GM23338 (cell line): ENCODE measurements around the gene TANGO6. TPM values are rescaled to one million over a fixed set of nuclear protein-coding genes. Genes with fewer than 3 reads are reported as not detected.

Experiments
- ATAC-seq: fragments of 200-7000 bp; cut with Tn5 transposase; 3 replicates; pipeline ENCODE4 v1.9.1; 2020
- DNase-seq: peaks from one replicate; pipeline ENCODE4 v3.0.0-alpha.2; 2015; ENCODE audit warnings: low spot score
- H2AFZ ChIP-seq: fragments of 200-600 bp; sonication (generic); 2 replicates; pipeline ENCODE4 v1.8.0; 2016; ENCODE audit warnings: antibody characterized with exemption, mild to moderate bottlenecking, moderate library complexity
- H3F3A ChIP-seq: fragments of 200-600 bp; sonication (generic); replicated peaks from 2 replicates; pipeline ENCODE4 v1.8.0; 2017; ENCODE audit warnings: antibody characterized with exemption, mixed run types, low read depth
- H3K27ac ChIP-seq: fragments of 200-600 bp; sonication (generic); 2 replicates; pipeline ENCODE4 v1.6.1; 2016; ENCODE audit warnings: low read depth
- H3K27me3 ChIP-seq: fragments of 200-600 bp; sonication (generic); 2 replicates; pipeline ENCODE4 v1.8.0; 2016; ENCODE audit warnings: mild to moderate bottlenecking, mixed run types, moderate library complexity; ENCODE audit not compliant: insufficient read depth
- H3K36me3 ChIP-seq: fragments of 200-600 bp; sonication (generic); 2 replicates; pipeline ENCODE4 v1.8.0; 2016; ENCODE audit warnings: mild to moderate bottlenecking; ENCODE audit not compliant: insufficient read depth
- H3K4me1 ChIP-seq: fragments of 200-600 bp; sonication (generic); 2 replicates; pipeline ENCODE4 v1.8.0; 2016; ENCODE audit warnings: mild to moderate bottlenecking, moderate library complexity; ENCODE audit not compliant: insufficient read depth
- H3K4me2 ChIP-seq: fragments of 200-600 bp; sonication (generic); 2 replicates; pipeline ENCODE4 v1.7.1; 2017; ENCODE audit warnings: mixed run types
- H3K4me3 ChIP-seq: fragments of 200-600 bp; sonication (generic); 2 replicates; pipeline ENCODE4 v1.6.1; 2016; ENCODE audit warnings: mixed run types
- H3K79me2 ChIP-seq: fragments of 200-600 bp; sonication (generic); replicated peaks from 2 replicates; pipeline ENCODE4 v1.8.0; 2017; ENCODE audit warnings: mild to moderate bottlenecking; ENCODE audit not compliant: insufficient read depth
- H3K9me2 ChIP-seq: fragments of 200-600 bp; sonication (generic); 2 replicates; pipeline ENCODE4 v1.8.0; 2017; ENCODE audit not compliant: insufficient read depth
- H4K20me1 ChIP-seq: fragments of 200-600 bp; sonication (generic); replicated peaks from 2 replicates; pipeline ENCODE4 v1.8.0; 2017; ENCODE audit warnings: mild to moderate bottlenecking; ENCODE audit not compliant: insufficient read depth
- H3K27ac Mint-ChIP-seq: 2 replicates; pipeline ENCODE4 v1.8.0; 2020; ENCODE audit warnings: inconsistent platforms, mild to moderate bottlenecking, moderate library complexity, mixed read lengths
- H3K27me3 Mint-ChIP-seq: 3 replicates; pipeline ENCODE4 v1.8.0; 2022; ENCODE audit warnings: low read depth, mild to moderate bottlenecking, moderate library complexity, mixed read lengths, inconsistent platforms; ENCODE audit not compliant: insufficient read depth, poor library complexity
- H3K36me3 Mint-ChIP-seq: 3 replicates; pipeline ENCODE4 v1.8.0; 2021; ENCODE audit warnings: low read depth, mild to moderate bottlenecking, inconsistent platforms, moderate library complexity, mixed read lengths
- H3K4me1 Mint-ChIP-seq: 3 replicates; pipeline ENCODE4 v1.8.0; 2020; ENCODE audit warnings: mild to moderate bottlenecking, inconsistent platforms, mixed read lengths
- H3K4me3 Mint-ChIP-seq: 3 replicates; pipeline ENCODE4 v1.8.0; 2021; ENCODE audit warnings: moderate library complexity, mild to moderate bottlenecking, inconsistent platforms, mixed read lengths
- H3K9me3 Mint-ChIP-seq: 3 replicates; pipeline ENCODE4 v1.8.0; 2020; ENCODE audit warnings: moderate library complexity, mild to moderate bottlenecking, inconsistent platforms, mixed read lengths
- CREB1 ChIP-seq: fragments of 250-450 bp; sonication (Bioruptor Pico); IDR thresholded peaks from 2 replicates; pipeline ENCODE4 v1.5.0; 2020; ENCODE audit warnings: low read depth, mild to moderate bottlenecking, moderate library complexity
- POLR2AphosphoS5 ChIP-seq: IDR thresholded peaks from 2 replicates; pipeline ENCODE4 v1.6.1; 2016; ENCODE audit warnings: antibody characterized with exemption, low read depth
- polyA plus RNA-seq: library from polyadenylated mRNA; unstranded; fragments of >200 nt; fragmentation: Nextera tagmentation; extraction: Ambion mirVana; gene quantifications from 2 replicates; pipeline ENCODE4 v1.2.1, GENCODE V29; 2016
- total RNA-seq: library from RNA; depleted of rRNA; stranded (reverse); fragments of >200 nt; shearing (Covaris generic); gene quantifications from 2 replicates; pipeline ENCODE4 v1.2.3, GENCODE V29; 2014
- TF ChIP-seq, protein P1 (sequence below): IDR thresholded peaks from 2 replicates; pipeline ENCODE4 v1.6.1; 2016; ENCODE audit warnings: antibody characterized with exemption
- TF ChIP-seq, protein P2 (sequence below), 2 experiments: fragments of 200-600 bp in 1 of 2; sonication (generic) in 1 of 2; conservative IDR thresholded peaks; 2 replicates each; pipeline versions ENCODE4 v1.5.1 to v1.6.1; 2016 to 2017; ENCODE audit warnings: antibody characterized with exemption in 2 of 2, low read depth in 2 of 2, mild to moderate bottlenecking in 2 of 2, moderate library complexity in 1 of 2

The TANGO6 gene
- total and polyA plus RNA-seq, 2 experiments from 2014 or later, result 7.2 to 23.2 TPM

DNA sequence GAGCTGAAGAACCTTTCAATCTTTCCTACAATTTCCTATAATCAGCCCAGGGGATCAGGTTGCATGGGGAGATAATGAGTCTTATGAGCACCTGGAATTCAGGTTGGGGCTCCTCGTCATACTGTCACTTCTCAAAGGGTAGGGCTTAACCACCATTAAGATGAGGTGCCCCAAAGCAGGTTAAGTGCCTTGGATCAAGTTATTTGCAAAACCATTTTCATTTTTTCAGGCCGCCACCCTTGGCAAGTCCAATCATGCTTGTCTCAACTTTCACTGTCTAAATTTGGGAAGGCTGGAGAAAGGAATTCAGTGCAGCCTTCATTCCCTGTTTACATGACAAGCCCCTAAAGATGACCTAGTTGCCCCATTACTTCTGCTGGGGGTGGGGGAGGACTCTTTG is 44.9 kb upstream of the TANGO6 start:
- Mint-ChIP-seq H3K27me3 (peaks cover 6% of the 10 kb centered on the region), H3K36me3 (peaks cover 23% of the 10 kb centered on the region), H3K4me1 (peaks cover 27% of the 10 kb centered on the region), H3K4me3 (no peak overlapping the region), H3K27ac (peak overlapping the region; percentile 53), H3K9me3 (no peaks in the 10 kb centered on the region)
- Histone ChIP-seq H3K4me3 (no peak overlapping the region), H3K27ac (peak overlapping the region; percentile 17; the same call in 1 of the 2 replicates), H3K9me2 (no peaks in the 10 kb centered on the region), H4K20me1 (no peaks in the 10 kb centered on the region), H3K27me3 (no peaks in the 10 kb centered on the region), H2AFZ (no peak overlapping the region), H3K36me3 (peaks cover 9% of the 10 kb centered on the region; the same call in 1 of the 2 replicates), H3K4me1 (peaks cover 21% of the 10 kb centered on the region), H3F3A (peaks cover 1% of the 10 kb centered on the region; the same call in 1 of the 2 replicates), H3K79me2 (peaks cover 40% of the 10 kb centered on the region), H3K4me2 (no peak overlapping the region)
- ATAC-seq (no peak), DNase-seq (peak; percentile 30)
- TF ChIP-seq, protein P1, sequence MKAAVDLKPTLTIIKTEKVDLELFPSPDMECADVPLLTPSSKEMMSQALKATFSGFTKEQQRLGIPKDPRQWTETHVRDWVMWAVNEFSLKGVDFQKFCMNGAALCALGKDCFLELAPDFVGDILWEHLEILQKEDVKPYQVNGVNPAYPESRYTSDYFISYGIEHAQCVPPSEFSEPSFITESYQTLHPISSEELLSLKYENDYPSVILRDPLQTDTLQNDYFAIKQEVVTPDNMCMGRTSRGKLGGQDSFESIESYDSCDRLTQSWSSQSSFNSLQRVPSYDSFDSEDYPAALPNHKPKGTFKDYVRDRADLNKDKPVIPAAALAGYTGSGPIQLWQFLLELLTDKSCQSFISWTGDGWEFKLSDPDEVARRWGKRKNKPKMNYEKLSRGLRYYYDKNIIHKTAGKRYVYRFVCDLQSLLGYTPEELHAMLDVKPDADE, result no peak
- TF ChIP-seq POLR2AphosphoS5 (no peak), CREB1 (CRISPR knock-in tag) (no peak)

DNA sequence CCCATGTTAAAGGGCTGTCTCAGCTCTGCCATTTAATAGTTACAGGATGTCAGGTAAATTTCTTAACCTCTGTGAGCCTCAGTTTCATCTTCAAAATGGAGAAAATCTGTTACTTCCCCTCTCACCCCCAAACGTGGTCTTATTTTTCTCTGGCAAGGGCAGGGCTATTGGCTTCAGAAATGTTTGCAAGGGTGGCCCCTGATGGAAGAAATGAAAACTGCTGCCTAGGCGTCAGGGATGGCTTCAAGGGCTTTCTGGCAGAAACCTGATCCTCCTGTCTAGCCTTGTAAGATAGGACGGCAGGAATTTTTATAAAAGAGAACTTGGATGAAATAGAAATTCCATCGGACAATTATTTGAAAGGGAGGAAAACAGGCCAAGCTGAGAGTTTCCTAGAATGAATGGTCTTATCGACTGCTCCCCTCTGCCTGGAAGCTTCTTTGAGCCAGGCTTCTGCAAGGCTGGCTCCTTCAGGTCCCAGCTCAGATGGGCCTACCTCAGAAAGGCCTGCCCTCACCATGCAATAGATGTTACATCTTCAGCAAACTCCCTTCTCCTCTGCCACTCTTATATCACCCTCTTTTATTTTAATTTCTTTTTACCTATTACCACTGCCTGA is 43.0 kb upstream of the TANGO6 start:
- TF ChIP-seq, protein P2, sequence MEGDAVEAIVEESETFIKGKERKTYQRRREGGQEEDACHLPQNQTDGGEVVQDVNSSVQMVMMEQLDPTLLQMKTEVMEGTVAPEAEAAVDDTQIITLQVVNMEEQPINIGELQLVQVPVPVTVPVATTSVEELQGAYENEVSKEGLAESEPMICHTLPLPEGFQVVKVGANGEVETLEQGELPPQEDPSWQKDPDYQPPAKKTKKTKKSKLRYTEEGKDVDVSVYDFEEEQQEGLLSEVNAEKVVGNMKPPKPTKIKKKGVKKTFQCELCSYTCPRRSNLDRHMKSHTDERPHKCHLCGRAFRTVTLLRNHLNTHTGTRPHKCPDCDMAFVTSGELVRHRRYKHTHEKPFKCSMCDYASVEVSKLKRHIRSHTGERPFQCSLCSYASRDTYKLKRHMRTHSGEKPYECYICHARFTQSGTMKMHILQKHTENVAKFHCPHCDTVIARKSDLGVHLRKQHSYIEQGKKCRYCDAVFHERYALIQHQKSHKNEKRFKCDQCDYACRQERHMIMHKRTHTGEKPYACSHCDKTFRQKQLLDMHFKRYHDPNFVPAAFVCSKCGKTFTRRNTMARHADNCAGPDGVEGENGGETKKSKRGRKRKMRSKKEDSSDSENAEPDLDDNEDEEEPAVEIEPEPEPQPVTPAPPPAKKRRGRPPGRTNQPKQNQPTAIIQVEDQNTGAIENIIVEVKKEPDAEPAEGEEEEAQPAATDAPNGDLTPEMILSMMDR (conservative IDR thresholded peaks at IDR 0.05; ENCODE audit: low read depth in 2 of 2), result peak; percentile 83 to 89
- TF ChIP-seq, protein P1, result no peak
- H3K4me1 Mint-ChIP-seq, result peaks cover 36% of the 10 kb centered on the region
- Histone ChIP-seq H3K4me3 (no peak overlapping the region), H3F3A (no peaks in the 10 kb centered on the region), H3K27me3 (no peaks in the 10 kb centered on the region), H4K20me1 (no peaks in the 10 kb centered on the region; the same call in 1 of the 2 replicates), H3K79me2 (peaks cover 37% of the 10 kb centered on the region), H3K9me2 (no peaks in the 10 kb centered on the region), H3K36me3 (peaks cover 9% of the 10 kb centered on the region; the same call in 1 of the 2 replicates), H3K27ac (0 out of 2 replicates have a peak overlapping the region, but pooled peaks have one; percentile 2), H3K4me1 (peaks cover 30% of the 10 kb centered on the region), H3K4me2 (no peak overlapping the region), H2AFZ (no peak overlapping the region)
- H3K4me3 Mint-ChIP-seq, result no peak overlapping the region
- DNase-seq (peak; percentile 94), ATAC-seq (peak; percentile 89)
- H3K27me3 Mint-ChIP-seq, result peaks cover 6% of the 10 kb centered on the region
- no peaks in the 10 kb centered on the region for H3K9me3 Mint-ChIP-seq
- H3K27ac Mint-ChIP-seq, result 0 out of 2 replicates have a peak overlapping the region, but pooled peaks have one; percentile 21
- peaks cover 37% of the 10 kb centered on the region for H3K36me3 Mint-ChIP-seq
